GM19035 (cell line): ENCODE measurements around the gene LCOR.
"Not testable (repeated sequence)": the region's sequence is repeated elsewhere in the genome, so short reads cannot be mapped to it uniquely, and the experiment has no call there.

ENCODE experiments used
- ATAC-seq: cut with Tn5 transposase; IDR thresholded peaks from one replicate; pipeline ENCODE4 v1.9.1; 2021; ENCODE audit not compliant: unreplicated experiment

The LCOR gene

DNA sequence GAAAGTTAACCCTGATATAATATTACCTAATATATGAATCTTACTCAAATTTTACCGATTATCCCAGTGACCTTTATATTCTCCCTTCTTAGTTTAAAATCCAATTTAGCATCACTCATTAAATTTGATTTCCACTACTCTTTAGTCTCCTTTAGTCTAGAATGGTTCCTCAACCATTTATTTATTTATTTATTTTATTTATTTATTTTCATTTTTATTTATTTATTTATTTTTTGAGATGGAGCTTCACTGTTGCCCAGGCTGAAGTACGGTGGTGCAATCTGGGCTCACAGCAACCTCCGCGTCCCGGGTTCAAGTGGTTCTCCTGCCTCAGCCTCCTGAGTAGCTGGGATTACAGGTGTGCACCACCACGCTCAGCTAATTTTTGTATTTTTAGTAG, 92.8 kb downstream of the LCOR start:
- ATAC-seq = no peak

DNA sequence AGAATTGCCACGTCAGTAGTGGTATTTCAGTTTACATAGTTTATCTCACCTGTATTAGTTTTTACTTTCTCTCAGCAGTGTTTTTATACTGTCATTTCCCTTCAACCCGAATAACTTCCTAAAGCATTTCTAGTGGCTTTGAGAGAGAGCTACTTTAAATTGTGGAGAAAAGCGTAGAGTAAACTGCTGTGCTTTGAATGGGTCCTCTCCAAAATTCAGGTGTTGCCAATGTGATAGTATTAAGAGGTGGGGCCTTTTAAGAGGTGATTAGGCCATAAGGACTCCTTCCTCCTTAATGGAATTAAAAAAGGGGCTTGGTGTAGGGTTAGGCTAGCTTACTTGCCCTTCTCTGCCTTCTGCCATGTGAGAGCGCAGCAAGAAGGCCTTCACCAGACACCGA, 98.4 kb downstream of the LCOR start:
- no peak for ATAC-seq

DNA sequence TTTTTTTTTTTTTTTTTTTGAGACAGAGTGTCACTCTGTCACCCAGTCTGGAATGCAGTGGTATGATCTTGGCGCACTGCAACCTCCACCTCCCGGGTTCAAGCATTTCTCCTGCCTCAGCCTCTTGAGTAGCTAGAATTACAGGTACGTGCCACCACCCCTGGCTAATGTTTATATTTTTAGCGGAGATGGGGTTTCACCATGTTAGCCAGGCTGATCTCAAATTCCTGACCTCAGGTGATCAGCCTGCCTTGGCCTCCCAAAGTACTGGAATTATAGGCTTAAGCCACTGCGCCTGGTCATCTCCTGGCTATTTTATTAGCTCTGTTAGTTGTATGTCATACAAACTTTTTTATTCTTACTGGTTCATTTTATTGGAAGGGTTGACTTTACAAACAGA, 103.0 kb downstream of the LCOR start:
- ATAC-seq = no peak

DNA sequence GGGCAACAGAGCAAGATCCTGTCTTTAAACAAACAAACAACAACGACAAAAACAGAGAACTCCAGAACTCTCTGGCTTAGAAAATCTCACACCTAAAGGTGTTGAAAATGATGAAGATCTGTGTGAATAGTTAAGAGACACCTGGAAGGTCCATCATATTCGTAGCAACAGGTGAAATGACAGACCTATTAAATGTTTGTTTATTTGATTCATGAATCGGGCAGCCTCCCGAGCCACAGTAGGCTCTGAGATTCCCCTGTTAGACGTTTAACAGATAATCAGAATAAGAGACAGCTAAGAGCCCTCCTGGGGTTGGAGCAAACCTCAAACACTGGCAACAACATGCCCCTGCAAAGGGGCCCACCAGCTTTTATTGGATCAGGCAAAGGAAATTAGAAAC, 103.7 kb downstream of the LCOR start:
- no peak for ATAC-seq

DNA sequence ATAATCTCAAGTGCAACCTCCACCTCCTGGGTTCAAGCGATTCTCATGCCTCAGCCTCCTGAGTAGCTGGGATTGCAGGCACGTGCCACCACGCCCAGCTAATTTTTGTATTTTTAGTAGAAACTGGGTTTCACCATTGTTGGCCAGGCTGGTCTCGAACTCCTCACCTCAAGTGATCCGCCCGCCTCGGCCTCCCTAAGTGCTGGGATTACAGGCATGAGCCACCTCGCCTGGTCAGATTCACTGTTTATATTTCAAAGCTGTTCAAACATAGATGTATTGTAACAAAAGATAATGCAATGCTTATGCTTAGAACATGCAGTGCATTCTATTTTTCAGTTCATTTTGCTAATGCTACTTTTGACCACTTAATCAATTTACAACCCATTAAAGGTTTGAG, 111.1 kb downstream of the LCOR start:
- not testable (repeated sequence) for ATAC-seq

DNA sequence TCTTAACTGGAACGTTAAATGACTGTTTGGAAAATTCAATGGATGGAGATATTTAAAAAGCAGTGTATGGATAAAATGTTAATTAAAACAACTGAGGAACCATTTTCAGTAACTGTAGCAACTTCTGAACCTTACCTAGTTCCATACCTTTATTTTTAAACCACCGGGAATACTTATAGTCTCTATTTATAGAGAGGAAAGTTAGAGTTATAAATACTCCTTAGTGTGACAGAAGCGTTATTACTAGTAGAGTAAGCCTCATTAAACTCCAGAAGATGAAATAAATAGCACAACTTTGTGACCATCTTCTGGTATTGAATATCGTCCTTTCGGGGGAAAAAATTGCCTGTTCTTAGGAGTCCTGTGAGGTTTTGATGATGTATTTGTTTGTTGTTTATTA, 114.9 kb downstream of the LCOR start:
- ATAC-seq = no peak

DNA sequence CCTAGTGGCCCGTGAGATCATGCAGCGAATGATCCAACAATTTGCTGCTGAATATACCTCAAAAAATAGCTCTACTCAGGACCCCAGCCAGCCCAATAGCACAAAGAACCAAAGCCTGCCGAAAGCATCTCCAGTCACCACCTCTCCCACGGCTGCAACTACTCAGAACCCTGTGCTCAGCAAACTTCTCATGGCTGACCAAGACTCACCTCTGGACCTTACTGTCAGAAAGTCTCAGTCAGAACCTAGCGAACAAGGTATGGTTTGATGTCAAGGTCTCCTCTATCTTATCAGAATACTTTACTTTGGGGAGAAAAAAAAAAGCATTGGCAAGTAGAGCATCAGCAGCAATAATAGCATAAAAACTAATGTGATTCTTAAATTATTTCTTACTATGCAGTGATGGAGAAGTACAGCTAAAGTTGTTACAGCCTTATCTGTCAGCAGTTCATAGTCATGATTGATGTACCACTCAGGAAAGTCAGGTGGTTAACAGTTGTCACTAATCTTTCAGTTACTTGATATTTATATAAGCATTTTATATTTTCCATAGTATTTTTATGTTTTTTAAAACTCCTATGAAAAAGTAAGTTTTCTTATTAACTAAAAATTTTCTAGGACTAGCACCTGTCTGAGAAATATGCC, 117.1 kb downstream of the LCOR start:
- no peak for ATAC-seq

DNA sequence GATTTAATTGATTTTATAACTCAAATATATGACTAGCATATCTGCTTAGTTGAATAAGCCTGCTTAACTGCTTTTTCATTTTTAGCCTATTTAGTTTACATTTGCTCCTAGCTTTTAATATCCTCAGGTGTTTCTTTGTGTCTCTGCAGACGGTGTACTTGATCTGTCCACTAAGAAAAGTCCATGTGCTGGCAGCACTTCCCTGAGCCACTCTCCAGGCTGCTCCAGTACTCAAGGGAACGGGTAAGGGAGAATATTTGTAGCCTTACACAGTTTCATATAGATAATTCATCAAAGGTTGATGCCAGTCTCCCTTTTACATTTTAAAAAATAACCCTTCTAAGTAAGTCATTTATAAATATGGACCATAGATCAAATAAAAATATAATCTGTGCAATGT, 119.9 kb downstream of the LCOR start:
- no peak for ATAC-seq

DNA sequence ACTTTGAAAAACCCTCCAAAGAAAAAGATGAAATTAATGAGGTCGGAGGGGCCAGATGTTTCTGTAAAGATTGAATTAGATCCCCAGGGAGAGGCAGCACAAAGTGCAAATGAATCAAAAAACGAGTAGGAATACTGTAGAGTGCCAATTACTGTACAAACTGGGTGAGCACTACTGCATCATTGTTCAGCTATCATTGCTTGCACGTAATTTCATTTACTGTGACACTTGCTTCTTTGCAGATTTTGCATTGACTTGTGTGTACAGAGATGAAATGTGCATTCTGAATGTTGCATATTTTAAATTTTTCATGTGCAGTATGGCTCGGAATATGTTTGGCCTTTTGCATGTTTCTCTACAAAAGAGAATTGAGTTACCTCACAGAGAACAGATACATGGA, 123.7 kb downstream of the LCOR start:
- ATAC-seq = no peak

DNA sequence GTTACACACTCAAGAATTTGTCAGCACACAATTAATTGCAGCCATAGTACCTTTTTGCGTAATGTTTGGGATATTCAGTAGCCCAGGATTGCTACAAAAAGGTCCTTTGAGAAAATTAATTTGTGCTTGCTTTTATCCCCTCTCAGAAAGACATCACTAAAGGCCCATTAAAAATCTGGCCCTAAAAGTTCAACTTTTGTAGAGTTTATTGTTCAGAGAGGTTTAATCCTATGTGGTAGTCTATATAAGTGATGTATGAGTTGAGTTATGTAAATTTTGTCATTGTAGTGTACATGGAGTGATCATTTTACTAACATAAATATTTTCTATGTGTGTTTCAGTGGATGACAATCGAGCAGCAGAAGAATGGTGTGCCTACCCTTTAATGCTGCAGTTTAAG, 126.0 kb downstream of the LCOR start:
- ATAC-seq = no peak

DNA sequence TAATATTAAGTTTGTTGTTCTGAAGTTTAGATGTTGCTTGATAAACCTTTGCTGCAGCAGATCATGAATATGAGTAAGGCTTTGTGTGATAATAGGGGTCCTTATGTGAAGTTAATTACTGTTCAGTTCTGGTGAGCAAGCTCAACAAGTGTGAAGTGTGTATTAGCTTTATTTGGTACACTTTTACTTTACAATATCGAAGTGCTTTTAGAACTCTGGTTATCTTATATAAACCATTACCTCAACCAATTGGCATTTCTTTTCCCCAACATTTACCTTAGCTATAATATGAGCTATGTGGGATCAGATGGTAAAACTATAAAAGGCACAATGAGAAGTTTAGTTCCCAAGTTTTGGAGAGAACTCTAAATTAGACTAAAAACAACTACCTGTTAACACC, 127.6 kb downstream of the LCOR start:
- no peak for ATAC-seq

DNA sequence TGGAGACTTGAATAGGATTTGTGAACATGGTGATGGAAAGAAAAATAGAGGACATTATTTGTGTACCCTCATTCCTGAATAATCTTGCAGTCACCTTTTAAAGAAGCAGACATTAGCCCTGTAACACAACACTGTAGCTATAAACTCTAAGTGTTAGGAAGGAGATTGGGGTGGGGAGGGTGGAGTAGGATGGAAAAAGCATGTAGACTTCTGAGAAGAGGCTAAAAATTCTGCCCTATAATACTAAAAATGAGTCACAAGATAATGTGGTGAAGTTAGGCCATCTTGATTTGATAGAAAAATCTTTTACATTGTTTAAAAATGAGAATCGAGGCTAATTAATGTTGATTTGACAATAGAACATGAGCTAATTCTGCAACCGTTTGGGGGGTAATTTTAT, 128.8 kb downstream of the LCOR start:
- no peak for ATAC-seq

DNA sequence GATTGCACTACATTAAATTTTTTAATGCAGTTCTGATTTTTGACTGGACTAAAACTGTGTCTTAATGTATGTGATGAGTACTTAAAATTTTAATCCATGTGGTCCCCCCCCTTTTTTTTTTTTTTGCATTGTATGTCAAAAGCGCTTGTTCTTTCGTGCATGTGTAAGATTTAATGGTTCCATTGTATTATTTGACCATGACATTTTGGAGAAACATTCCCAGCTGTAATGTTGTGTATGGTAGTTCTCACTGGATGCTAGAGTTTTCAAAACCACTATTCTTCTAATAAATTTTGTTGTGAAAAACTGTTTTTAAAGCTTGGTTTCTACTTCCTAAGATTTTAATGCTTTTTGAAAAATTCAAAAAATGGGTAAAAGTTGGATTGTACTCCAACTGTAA, 132.0 kb downstream of the LCOR start:
- ATAC-seq = no peak

DNA sequence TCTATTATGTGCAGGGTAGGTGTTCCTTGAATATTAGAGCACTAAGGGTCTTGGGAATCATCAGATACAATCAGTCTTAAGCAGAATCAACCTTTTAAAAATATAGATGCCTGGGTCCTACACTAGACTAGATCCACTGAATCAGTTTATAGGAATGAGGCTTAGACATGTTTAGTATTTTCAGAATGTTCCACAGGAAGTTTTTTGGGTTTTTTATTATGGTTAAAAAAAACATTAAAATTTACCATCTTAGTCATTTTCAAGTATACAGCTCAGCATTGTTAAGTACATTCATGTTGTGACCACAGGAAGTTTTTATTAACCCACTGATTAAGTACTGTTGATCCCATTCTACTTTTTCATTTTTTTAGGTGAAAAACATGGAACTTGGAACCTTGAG, 135.7 kb downstream of the LCOR start:
- ATAC-seq = no peak

DNA sequence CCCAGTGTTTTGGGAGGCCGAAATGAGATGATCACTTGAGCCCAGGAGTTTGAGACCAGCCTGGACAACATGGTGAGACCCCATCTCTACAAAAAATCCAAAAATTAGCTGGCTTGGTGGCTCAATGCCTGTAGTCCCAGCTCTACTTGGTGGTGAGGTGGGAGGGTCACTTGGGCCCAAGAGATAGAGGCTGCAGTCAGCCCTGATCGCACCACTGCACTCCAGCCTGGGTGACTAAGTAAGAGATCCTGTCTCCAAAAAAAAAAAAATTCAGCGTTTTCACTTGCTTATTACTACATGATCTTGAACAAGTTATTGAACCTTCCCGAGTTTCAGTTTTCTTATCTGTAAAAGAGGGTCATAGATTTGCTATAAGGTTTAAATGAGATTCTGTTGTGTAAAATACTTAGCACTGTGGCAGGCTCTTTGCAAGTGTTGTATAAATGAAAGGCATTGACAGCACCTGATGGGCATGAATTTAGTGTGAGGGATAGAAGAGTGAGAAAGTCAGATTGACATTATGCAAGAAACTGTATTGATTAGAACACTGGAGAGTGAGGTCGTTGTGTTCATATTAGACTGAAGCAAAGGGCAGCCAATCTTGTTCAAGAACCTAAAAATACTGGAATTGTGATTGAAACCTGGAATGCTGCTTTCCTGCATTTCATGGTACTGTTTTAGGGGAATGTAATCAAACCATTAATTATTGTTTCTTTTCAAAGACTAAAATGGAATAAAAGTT, 136.8 kb downstream of the LCOR start:
- no peak for ATAC-seq

DNA sequence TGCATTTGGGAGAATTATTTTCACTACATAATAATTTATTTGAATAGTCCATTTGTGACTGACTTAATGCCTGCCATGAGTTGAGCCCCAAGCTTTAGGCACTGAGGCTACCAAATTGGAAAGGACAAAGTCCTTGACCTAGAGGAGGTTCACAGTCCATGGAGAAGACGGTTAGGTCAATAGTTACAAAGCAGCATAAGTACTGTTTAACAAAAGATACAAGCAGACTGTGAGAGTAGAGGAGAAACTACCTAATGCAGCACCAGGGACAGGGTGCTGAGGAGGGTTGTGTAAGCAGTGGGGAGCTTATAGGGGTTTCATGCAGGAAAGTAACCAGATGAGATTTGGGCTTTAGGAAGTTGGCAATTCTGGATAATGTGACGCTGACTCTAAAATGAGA, 139.2 kb downstream of the LCOR start:
- no peak for ATAC-seq

DNA sequence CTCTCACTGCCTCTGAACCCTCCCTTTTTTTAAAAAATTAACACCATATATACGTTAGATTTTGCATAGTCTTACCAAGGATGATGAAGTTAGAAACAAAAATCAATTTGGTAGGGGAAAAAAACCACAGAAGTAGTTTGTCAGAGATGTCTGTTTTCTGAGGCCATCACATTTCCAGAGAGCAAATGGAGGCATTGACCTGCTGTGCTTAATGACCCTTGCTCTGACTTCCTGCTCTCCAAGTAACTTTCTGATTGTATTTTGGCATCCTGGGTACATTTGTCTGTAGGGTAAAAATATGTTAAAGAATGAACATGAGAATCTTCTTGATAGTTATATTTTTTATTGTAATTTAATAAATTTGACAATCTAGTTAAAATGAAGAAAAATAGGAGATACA, 140.2 kb downstream of the LCOR start:
- ATAC-seq = no peak

DNA sequence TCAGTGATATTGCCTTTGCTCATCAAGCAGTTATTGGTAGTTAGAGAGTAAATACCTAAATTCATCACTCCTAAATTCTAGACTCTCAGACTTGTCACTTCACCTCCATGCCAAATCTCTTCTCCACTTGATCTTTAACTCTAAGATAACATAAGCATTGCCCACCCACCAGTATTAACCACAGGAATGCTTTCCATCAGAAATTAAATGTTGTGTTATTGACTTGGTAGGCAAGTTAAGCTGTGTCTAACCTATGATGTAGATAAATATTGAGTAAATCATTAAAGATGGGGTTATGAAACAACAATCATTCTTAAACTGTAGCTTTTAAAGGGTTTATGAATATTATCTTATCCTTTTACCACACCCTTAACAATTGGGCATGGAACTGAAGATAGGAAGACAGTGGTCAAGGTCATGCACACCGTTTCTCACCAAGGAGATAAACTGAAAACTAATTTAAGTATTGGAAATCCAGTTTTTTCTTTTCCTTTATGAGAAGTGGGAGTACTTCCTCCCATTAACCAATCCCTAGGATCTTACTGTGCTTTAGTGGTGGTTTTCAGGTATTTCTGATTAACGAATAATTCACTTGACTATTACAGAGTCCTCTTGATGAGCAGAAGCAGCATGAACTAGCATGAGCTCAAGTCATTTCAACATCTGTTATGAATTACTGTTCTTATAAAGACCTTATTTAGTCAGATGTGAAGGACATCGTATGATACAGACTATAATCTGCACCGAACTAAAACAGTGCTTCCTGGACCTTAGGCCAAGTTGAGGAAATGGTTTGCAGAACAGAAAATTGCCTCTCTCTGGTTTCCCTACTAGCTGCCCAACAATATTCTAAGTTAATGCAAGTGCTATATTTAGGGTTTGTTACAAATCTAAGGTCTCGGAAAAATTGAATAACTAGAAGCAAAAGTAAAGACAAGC, 142.0 kb downstream of the LCOR start:
- no peak for ATAC-seq

DNA sequence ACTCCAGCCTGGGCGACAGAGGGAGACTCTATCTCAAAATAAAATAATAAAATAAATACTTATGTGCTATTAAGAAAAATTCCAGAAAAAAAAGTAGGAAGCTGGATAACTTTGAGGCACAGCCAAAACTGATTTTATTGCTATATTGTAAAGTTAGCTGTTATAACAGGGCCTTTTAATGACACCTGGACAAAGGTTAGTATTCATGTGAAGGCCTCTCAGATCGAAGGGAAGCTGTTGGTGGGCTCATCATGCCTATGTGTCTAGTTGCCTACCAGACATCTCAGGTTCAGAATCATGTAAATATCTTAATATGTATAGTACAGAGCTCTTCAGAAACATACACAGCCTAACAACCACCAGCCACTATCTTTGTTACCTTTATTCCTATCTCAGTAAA, 143.0 kb downstream of the LCOR start:
- ATAC-seq = no peak

DNA sequence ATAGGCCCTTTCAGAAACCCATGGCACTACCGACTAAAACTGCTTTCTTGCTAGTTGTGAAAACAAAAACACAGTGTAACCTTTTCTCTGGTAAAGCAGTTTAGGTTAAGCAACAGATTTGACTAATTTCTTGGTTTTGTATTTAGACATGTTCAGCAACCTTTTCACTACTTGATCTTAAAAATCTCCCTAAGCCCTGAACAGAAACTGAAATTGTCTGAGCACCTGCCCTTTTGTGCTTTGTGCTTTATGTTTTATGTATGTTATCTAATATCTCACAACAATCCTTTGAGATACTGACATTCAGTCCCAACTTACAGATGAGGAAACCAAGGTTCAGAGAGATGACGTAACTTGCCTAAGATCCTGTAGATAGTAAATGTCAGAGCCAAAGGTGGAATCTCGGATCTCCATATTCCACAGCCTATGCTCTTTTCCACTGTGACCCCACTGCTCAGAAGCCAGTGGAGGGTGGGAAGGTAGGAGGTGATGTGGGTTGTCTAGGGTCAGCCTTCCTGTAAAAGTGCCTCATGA, 146.6 kb downstream of the LCOR start:
- ATAC-seq = peak; percentile 74

DNA sequence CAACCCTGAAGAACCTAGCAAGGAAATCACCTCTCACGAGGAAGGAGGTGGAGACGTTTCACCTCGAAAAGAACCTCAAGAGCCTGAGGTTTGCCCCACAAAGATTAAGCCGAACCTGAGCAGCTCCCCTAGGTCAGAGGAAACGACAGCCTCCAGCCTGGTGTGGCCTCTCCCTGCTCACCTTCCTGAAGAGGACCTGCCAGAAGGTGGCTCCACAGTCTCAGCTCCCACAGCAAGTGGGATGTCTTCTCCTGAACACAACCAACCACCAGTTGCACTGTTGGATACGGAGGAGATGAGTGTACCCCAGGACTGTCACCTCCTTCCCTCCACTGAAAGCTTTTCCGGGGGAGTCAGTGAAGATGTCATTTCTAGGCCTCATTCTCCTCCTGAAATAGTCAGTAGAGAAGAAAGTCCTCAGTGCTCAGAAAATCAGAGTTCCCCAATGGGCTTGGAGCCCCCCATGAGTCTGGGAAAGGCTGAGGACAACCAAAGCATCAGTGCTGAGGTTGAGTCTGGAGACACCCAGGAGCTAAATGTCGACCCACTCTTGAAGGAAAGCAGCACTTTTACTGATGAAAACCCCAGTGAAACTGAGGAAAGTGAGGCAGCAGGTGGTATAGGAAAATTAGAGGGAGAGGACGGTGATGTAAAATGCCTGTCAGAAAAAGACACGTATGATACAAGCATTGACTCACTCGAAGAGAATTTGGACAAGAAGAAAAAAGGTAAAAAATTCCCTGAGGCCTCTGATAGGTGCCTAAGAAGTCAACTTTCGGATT, 150.2 kb downstream of the LCOR start:
- ATAC-seq = no peak
